GM12878 (cell line): ENCODE data around the gene FKBP4. TPM values are rescaled to one million over a fixed set of nuclear protein-coding genes. Genes with fewer than 3 reads are reported as not detected.

ENCODE experiments used
- ATAC-seq: fragments of 200-7000 bp; cut with Tn5 transposase; 3 replicates; pipeline ENCODE4 v1.9.1; 2020; ENCODE audit warnings: mild to moderate bottlenecking, moderate library complexity
- BruUV-seq: library from RNA; stranded (reverse); fragments of 400-500 nt; replicated peaks from 2 replicates; lab custom pipeline; 2021; lab: Mats Ljungman, UMichigan
- CTCF ChIA-PET: fragments of 300-600 bp; sonication (Branson Sonifier 250); formaldehyde crosslinking; extraction: SDS; loops from one replicate; lab custom pipeline; 2021; ENCODE audit warnings: inconsistent platforms; lab: Yijun Ruan, JAX
- POLR2A ChIA-PET: fragments of 350-600 bp; formaldehyde crosslinking; extraction: SDS; loops from one replicate; lab custom pipeline; 2021; ENCODE audit warnings: inconsistent platforms; lab: Charles Lee
- RAD21 ChIA-PET: fragments of 300-600 bp; sonication (Branson Sonifier 250); formaldehyde crosslinking; loops from one replicate; lab custom pipeline; 2023; ENCODE audit warnings: antibody characterized with exemption; ENCODE audit not compliant: unreplicated experiment; lab: Charles Lee
- SMC1A ChIA-PET: fragments of 300-600 bp; sonication (Branson Sonifier 250); formaldehyde crosslinking; loops from one replicate; lab custom pipeline; 2023; ENCODE audit not compliant: unreplicated experiment, uncharacterized antibody; lab: Charles Lee
- DNase-seq: peaks from one replicate; pipeline ENCODE4 v3.0.0-alpha.2; 2011; ENCODE audit warnings: low read depth, low spot score
- FAIRE-seq: peaks from 3 replicates; lab custom pipeline; 2011; peaks lifted over from hg19 to GRCh38; lab: Jason Lieb, UNC
- H2AFZ ChIP-seq: 2 replicates; pipeline ENCODE4 v1.6.0; 2011; ENCODE audit warnings: low read depth, low read length, control low read depth; ENCODE audit not compliant: control insufficient read depth
- H3K27ac ChIP-seq: 2 replicates; pipeline ENCODE4 v1.5.1; 2011; ENCODE audit warnings: control low read depth; ENCODE audit not compliant: control insufficient read depth, insufficient read depth
- H3K27me3 ChIP-seq, 2 experiments: replicated peaks in 1 of 2; 2 replicates each; pipeline versions ENCODE4 v1.6.0 to v1.6.1; 2011; ENCODE audit warnings: low read length in 1 of 2; ENCODE audit not compliant: control insufficient read depth in 2 of 2, insufficient read depth in 2 of 2
- H3K36me3 ChIP-seq, 2 experiments: 2 replicates each; pipeline ENCODE4 v1.5.1; 2011; ENCODE audit warnings: low read length in 1 of 2; ENCODE audit not compliant: control insufficient read depth in 2 of 2, insufficient read depth in 2 of 2
- H3K4me1 ChIP-seq: 2 replicates; pipeline ENCODE4 v1.6.1; 2011; ENCODE audit warnings: mild to moderate bottlenecking, low read length, moderate library complexity, mixed read lengths; ENCODE audit not compliant: control insufficient read depth, insufficient read depth
- H3K4me2 ChIP-seq: 2 replicates; pipeline ENCODE4 v1.6.0; 2011; ENCODE audit warnings: control low read depth; ENCODE audit not compliant: control insufficient read depth, insufficient read depth
- H3K4me3 ChIP-seq: fragments of 200-600 bp; sonication (generic); 2 replicates; pipeline ENCODE4 v1.5.1; 2016
- H3K79me2 ChIP-seq: 2 replicates; pipeline ENCODE4 v1.6.0; 2011; ENCODE audit warnings: low read length; ENCODE audit not compliant: control insufficient read depth, insufficient read depth
- H3K9ac ChIP-seq: 2 replicates; pipeline ENCODE4 v1.8.0; 2011; ENCODE audit warnings: low read length, control low read depth, mixed read lengths; ENCODE audit not compliant: control insufficient read depth, insufficient read depth
- H3K9me3 ChIP-seq: replicated peaks from 3 replicates; pipeline ENCODE4 v1.5.1; 2011; ENCODE audit warnings: mild to moderate bottlenecking, low read length; ENCODE audit not compliant: control insufficient read depth, insufficient read depth
- H4K20me1 ChIP-seq: 2 replicates; pipeline ENCODE4 v1.6.0; 2011; ENCODE audit not compliant: control insufficient read depth, insufficient read depth
- BACH1 ChIP-seq: fragments of 450-650 bp; IDR thresholded peaks from 2 replicates; pipeline ENCODE4 v1.6.1; 2017; ENCODE audit warnings: mild to moderate bottlenecking, borderline replicate concordance
- EP300 ChIP-seq, 2 experiments: fragments of 150-350 bp in 1 of 2; IDR thresholded peaks; 2 replicates each; pipeline ENCODE4 v1.6.1; 2011 to 2012; ENCODE audit warnings: low read depth in 2 of 2, low read length in 2 of 2, borderline replicate concordance in 1 of 2, improper control_type of control experiment in 1 of 2, inconsistent platforms in 1 of 2; ENCODE audit not compliant: control insufficient read depth in 1 of 2
- GABPA ChIP-seq: IDR thresholded peaks from 2 replicates; pipeline ENCODE4 v1.6.1; 2014; ENCODE audit warnings: antibody characterized with exemption, low read depth, mild to moderate bottlenecking, inconsistent platforms
- HDAC6 ChIP-seq: fragments of 200-600 bp; sonication (generic); IDR thresholded peaks from one replicate; pipeline ENCODE4 v1.8.0; 2017; ENCODE audit warnings: antibody characterized with exemption; ENCODE audit not compliant: unreplicated experiment
- KAT2A ChIP-seq: conservative IDR thresholded peaks from 2 replicates; pipeline ENCODE4 v1.6.1; 2011; ENCODE audit warnings: low read depth, low read length; ENCODE audit not compliant: control insufficient read depth
- KDM1A ChIP-seq: fragments of 200-600 bp; sonication (generic); IDR thresholded peaks from 2 replicates; pipeline ENCODE4 v1.6.1; 2016; ENCODE audit warnings: borderline replicate concordance
- LARP7 ChIP-seq: fragments of 450-650 bp; IDR thresholded peaks from 2 replicates; pipeline ENCODE4 v1.6.1; 2017; ENCODE audit warnings: mild to moderate bottlenecking
- MEF2B ChIP-seq: fragments of 450-650 bp; IDR thresholded peaks from 2 replicates; pipeline ENCODE4 v1.6.1; 2018; ENCODE audit warnings: mild to moderate bottlenecking, moderate library complexity; ENCODE audit not compliant: partially characterized antibody, poor library complexity, severe bottlenecking
- RCOR1 ChIP-seq: conservative IDR thresholded peaks from 2 replicates; pipeline ENCODE4 v1.6.1; 2012; ENCODE audit warnings: low read depth, low read length, improper control_type of control experiment
- SIX5 ChIP-seq: IDR thresholded peaks from 2 replicates; pipeline ENCODE4 v1.6.1; 2011; ENCODE audit warnings: mild to moderate bottlenecking, low read depth, low read length, moderate library complexity; ENCODE audit not compliant: severe bottlenecking
- TARDBP ChIP-seq: IDR thresholded peaks from 2 replicates; pipeline ENCODE4 v1.6.1; 2016; ENCODE audit warnings: borderline replicate concordance
- TCF12 ChIP-seq: IDR thresholded peaks from 2 replicates; pipeline ENCODE4 v1.6.1; 2011; ENCODE audit warnings: low read depth, mild to moderate bottlenecking, low read length
- YBX1 ChIP-seq: fragments of 450-650 bp; IDR thresholded peaks from 2 replicates; pipeline ENCODE4 v1.6.1; 2016; ENCODE audit warnings: antibody characterized with exemption
- ZBTB11 ChIP-seq: fragments of 450-650 bp; formaldehyde crosslinking; IDR thresholded peaks from 2 replicates; pipeline ENCODE4 v1.5.0; 2022; ENCODE audit warnings: mild to moderate bottlenecking, missing genetic modification characterization
- WGBS: methylation state at CpG from one replicate; pipeline ENCODE4 v1.1.6; 2016; ENCODE audit warnings: low lambda C conversion rate; ENCODE audit not compliant: insufficient replicate concordance, insufficient coverage; ENCODE audit errors: missing lambda C conversion rate; 5-methylcytosine and 5-hydroxymethylcytosine counted together
- in situ Hi-C: fragments of 300-500 bp; cut with MboI; formaldehyde crosslinking; loops from 9 replicates; pipeline ENCODE4 v1.14.3; 2018; ENCODE audit warnings: mixed read lengths
- intact Hi-C: fragments of 100-400 bp; cut with micrococcal nuclease; formaldehyde crosslinking; loops from one replicate; pipeline ENCODE4 v1.14.2; 2022; ENCODE audit not compliant: unreplicated experiment
- polyA plus RNA-seq, 11 experiments: library from polyadenylated mRNA; depleted of rRNA in 4 of 11; unstranded in 6 of 11; stranded (reverse) in 5 of 11; fragments of >200 nt; fragmentation: Nextera tagmentation in 4 of 11; fragmentation: Illumina TruSeq in 1 of 11; extraction: Ambion mirVana in 4 of 11; extraction: Trizol in 1 of 11; gene quantifications; 1 replicate in 1 of 11; 2 replicates in 10 of 11; pipeline versions ENCODE4 v1.2.1 to v1.2.3, GENCODE V29; 2011 to 2016; ENCODE audit warnings: inconsistent platforms in 2 of 11, missing spikeins in 2 of 11, low read depth in 1 of 11
- total RNA-seq, 4 experiments: library from RNA; depleted of rRNA in 3 of 4; stranded (reverse); fragments of >200 nt in 3 of 4; fragmentation: Illumina TruSeq in 1 of 4; extraction: Trizol in 1 of 4; gene quantifications; 2 replicates each; pipeline versions ENCODE4 v1.2.1 to v1.2.3, GENCODE V29; 2013 to 2021
- TF ChIP-seq, protein P1 (sequence below): fragments of 150-350 bp; IDR thresholded peaks from 2 replicates; pipeline ENCODE4 v1.6.1; 2016; ENCODE audit warnings: low read depth, low read length

FKBP4 gene
- total and polyA plus RNA-seq, 10 of the 15 experiments (the other 5 are each of a cell fraction or from before 2014, with no cell fraction given): 8.9 to 90.0 (median 45.4) TPM

- ChIA-PET POLR2A (no interaction called here), RAD21 (no interaction called here), SMC1A (no interaction called here)
- no TSS peak for BruUV-seq
- intact Hi-C loops (no loop called here), in situ Hi-C loops (no loop called here)
- H3K27me3 ChIP-seq: no peaks in the 10 kb centered on the region; a peak in 1 of 4 replicates
- no peak overlapping the region for H2AFZ ChIP-seq
- H3K4me1 ChIP-seq: no peaks in the 10 kb centered on the region
- no peak overlapping the region for H3K27ac ChIP-seq
- H3K9ac ChIP-seq: no peak overlapping the region
- H3K79me2 ChIP-seq: no peaks in the 10 kb centered on the region
- DNase-seq (no peak), ATAC-seq (no peak)
- no peak overlapping the region for H3K4me2 ChIP-seq
- H3K36me3 ChIP-seq: no peaks in the 10 kb centered on the region
- WGBS: 22% methylated on average over 7 of the region's 7 CpGs
- no peak for TF ChIP-seq MEF2B
- no peak for TF ChIP-seq RCOR1
- TF ChIP-seq KAT2A: no peak
- no peak for TF ChIP-seq BACH1
- TF ChIP-seq TARDBP: no peak
- no peak for TF ChIP-seq EP300 (IDR thresholded peaks at IDR 0.05; ENCODE audit: borderline replicate concordance in 1 of 2, control insufficient read depth in 1 of 2, low read depth in 2 of 2, low read length in 2 of 2)
- TF ChIP-seq, protein P1, sequence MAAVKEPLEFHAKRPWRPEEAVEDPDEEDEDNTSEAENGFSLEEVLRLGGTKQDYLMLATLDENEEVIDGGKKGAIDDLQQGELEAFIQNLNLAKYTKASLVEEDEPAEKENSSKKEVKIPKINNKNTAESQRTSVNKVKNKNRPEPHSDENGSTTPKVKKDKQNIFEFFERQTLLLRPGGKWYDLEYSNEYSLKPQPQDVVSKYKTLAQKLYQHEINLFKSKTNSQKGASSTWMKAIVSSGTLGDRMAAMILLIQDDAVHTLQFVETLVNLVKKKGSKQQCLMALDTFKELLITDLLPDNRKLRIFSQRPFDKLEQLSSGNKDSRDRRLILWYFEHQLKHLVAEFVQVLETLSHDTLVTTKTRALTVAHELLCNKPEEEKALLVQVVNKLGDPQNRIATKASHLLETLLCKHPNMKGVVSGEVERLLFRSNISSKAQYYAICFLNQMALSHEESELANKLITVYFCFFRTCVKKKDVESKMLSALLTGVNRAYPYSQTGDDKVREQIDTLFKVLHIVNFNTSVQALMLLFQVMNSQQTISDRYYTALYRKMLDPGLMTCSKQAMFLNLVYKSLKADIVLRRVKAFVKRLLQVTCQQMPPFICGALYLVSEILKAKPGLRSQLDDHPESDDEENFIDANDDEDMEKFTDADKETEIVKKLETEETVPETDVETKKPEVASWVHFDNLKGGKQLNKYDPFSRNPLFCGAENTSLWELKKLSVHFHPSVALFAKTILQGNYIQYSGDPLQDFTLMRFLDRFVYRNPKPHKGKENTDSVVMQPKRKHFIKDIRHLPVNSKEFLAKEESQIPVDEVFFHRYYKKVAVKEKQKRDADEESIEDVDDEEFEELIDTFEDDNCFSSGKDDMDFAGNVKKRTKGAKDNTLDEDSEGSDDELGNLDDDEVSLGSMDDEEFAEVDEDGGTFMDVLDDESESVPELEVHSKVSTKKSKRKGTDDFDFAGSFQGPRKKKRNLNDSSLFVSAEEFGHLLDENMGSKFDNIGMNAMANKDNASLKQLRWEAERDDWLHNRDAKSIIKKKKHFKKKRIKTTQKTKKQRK: no peak
- no peak for TF ChIP-seq GABPA
- no peak for TF ChIP-seq YBX1
- TF ChIP-seq LARP7: no peak
- no peak for TF ChIP-seq TCF12
- no peak for TF ChIP-seq HDAC6
- TF ChIP-seq SIX5: no peak
- TF ChIP-seq ZBTB11 (CRISPR knock-in tag): no peak
- no peak for TF ChIP-seq KDM1A
- TF ChIP-seq, all 136 proteins: peak for 0
- H3K9me3 ChIP-seq: no peaks in the 10 kb centered on the region; the same call in 2 of the 3 replicates
- CTCF ChIA-PET: interaction anchor here (1.8 kb wide), 1 partner anchor 63 kb away, joined by 6 read pairs; the partner anchor contains the start of gene ITFG2
- H4K20me1 ChIP-seq: no peaks in the 10 kb centered on the region; the same call in 1 of the 2 replicates
- H3K4me3 ChIP-seq: no peak overlapping the region
- no peak for FAIRE-seq
Measured at GRCh38 chr12:2750185-2750584, 44.6 kb upstream of the FKBP4 start.
